ENCODE data around the gene REST. TPM values are rescaled to one million over a fixed set of nuclear protein-coding genes. Genes with fewer than 3 reads are reported as not detected.

The REST gene
- total and polyA plus RNA-seq, 9 of the 15 experiments (the other 6 are each of a cell fraction or from before 2014, with no cell fraction given), result 2.9 to 24.0 (median 19.2) TPM

GRCh38 chr4:56871371-56871866, 36.3 kb upstream of the REST start:
- FAIRE-seq (no peak), DNase-seq (ENCODE audit: extremely low read depth in 1 of 4, low spot score in 3 of 4) (no peak)
- CTCF ChIA-PET (ENCODE audit: low intra/inter-chr PET ratio), result no interaction called here

GRCh38 chr4:56874166-56874565, 33.5 kb upstream of the REST start:
- WGBS (ENCODE audit: insufficient coverage, low coverage, missing lambda C conversion rate), result 8% methylated on average over 4 of the region's 10 CpGs
- no peaks in the 10 kb centered on the region for H3K4me1 ChIP-seq (replicated peaks in 1 of 2; ENCODE audit: control insufficient read depth in 2 of 2, insufficient read depth in 2 of 2, low read length in 2 of 2)
- no peak overlapping the region for H2AFZ ChIP-seq (ENCODE audit: low read depth, low read length)
- no peak overlapping the region for H3K4me3 ChIP-seq
- no peaks in the 10 kb centered on the region for H3K9me3 ChIP-seq (replicated peaks; ENCODE audit: control insufficient read depth, insufficient read depth, low read depth, low read length)
- no peak overlapping the region for H3K27ac ChIP-seq (ENCODE audit: extremely low read depth, low read depth, low read length)
- intact Hi-C loops (cut with micrococcal nuclease), result no loop called here
- no peaks in the 10 kb centered on the region for H3K79me2 ChIP-seq (ENCODE audit: control insufficient read depth, insufficient read depth, low read length)
- H3K27me3 ChIP-seq (ENCODE audit: control insufficient read depth in 2 of 2, insufficient read depth in 2 of 2, low read length in 2 of 2), result peaks cover 5 to 13% of the 10 kb centered on the region in 2 experiments; a peak in 4 of 5 replicates
- ATAC-seq, result peak; percentile 65
- CTCF ChIA-PET (ENCODE audit: low intra/inter-chr PET ratio), result no interaction called here
- no peak for FAIRE-seq
- no peak overlapping the region for H3K4me2 ChIP-seq (ENCODE audit: insufficient read depth, low read length)
- no peaks in the 10 kb centered on the region for H3K36me3 ChIP-seq (ENCODE audit: control insufficient read depth, insufficient read depth, low read length)
- in situ Hi-C loops (cut with MboI), result no loop called here
- no peaks in the 10 kb centered on the region for H4K20me1 ChIP-seq (replicated peaks; ENCODE audit: control insufficient read depth, insufficient read depth, low read length)
- no peak overlapping the region for H3K9ac ChIP-seq (ENCODE audit: insufficient read depth in 1 of 2, low read depth in 2 of 2, low read length in 2 of 2)
- no peaks in the 10 kb centered on the region for H3K9me1 ChIP-seq (ENCODE audit: control insufficient read depth, insufficient read depth, low read length)
- peak in 1 of 4 experiments; percentile 18 for DNase-seq (ENCODE audit: extremely low read depth in 1 of 4, low spot score in 3 of 4)
- POLR2A ChIA-PET, result interaction anchor here (1.2 kb wide), 1 partner anchor 45 kb away, joined by 3 read pairs; no protein-coding TSS in a partner anchor
- no TSS peak for BruUV-seq (replicated peaks)
- TF ChIP-seq RBM15 (IDR thresholded peaks at IDR 0.05; ENCODE audit: insufficient read depth, low read length), result no peak
- TF ChIP-seq ETV5 (CRISPR knock-in tag; IDR thresholded peaks at IDR 0.05; ENCODE audit: low read depth), result no peak
- TF ChIP-seq OTX1 (CRISPR knock-in tag; IDR thresholded peaks at IDR 0.05), result no peak
- TF ChIP-seq POLR2H (tag; IDR thresholded peaks at IDR 0.05; ENCODE audit: low read depth), result no peak
- TF ChIP-seq, protein P1, sequence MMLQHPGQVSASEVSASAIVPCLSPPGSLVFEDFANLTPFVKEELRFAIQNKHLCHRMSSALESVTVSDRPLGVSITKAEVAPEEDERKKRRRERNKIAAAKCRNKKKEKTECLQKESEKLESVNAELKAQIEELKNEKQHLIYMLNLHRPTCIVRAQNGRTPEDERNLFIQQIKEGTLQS (IDR thresholded peaks at IDR 0.05), result no peak
- TF ChIP-seq, protein P1 (CRISPR knock-in tag; conservative IDR thresholded peaks at IDR 0.05), result no peak
- no peak for TF ChIP-seq ARID4B (CRISPR knock-in tag; IDR thresholded peaks at IDR 0.05)
- TF ChIP-seq WHSC1 (IDR thresholded peaks at IDR 0.05; ENCODE audit: low read length), result no peak
- no peak for TF ChIP-seq ZNF263 (CRISPR knock-in tag; IDR thresholded peaks at IDR 0.05; ENCODE audit: borderline replicate concordance)

More at GRCh38 chr4:56871371-56871866, 36.3 kb upstream of the REST start:
- no peaks in the 10 kb centered on the region for H4K20me1 ChIP-seq (replicated peaks; ENCODE audit: control insufficient read depth, insufficient read depth, low read length)
- no peak overlapping the region for H3K9ac ChIP-seq (ENCODE audit: insufficient read depth in 1 of 2, low read depth in 2 of 2, low read length in 2 of 2)
- POLR2A ChIA-PET, result no interaction called here
- intact Hi-C loops (cut with micrococcal nuclease), result no loop called here
- H3K4me1 ChIP-seq (replicated peaks in 1 of 2; ENCODE audit: control insufficient read depth in 2 of 2, insufficient read depth in 2 of 2, low read length in 2 of 2), result no peaks in the 10 kb centered on the region
- no peak overlapping the region for H2AFZ ChIP-seq (ENCODE audit: low read depth, low read length)
- H3K27ac ChIP-seq (ENCODE audit: extremely low read depth, low read depth, low read length), result no peak overlapping the region
- in situ Hi-C loops (cut with MboI), result no loop called here
- no peak overlapping the region for H3K4me2 ChIP-seq (ENCODE audit: insufficient read depth, low read length)
- no peaks in the 10 kb centered on the region for H3K9me3 ChIP-seq (replicated peaks; ENCODE audit: control insufficient read depth, insufficient read depth, low read depth, low read length)
- no TSS peak for BruUV-seq (replicated peaks)
- no peak for TF ChIP-seq SIRT6 (IDR thresholded peaks at IDR 0.05; ENCODE audit: low read depth, low read length)
- no peak for TF ChIP-seq STAT5B (CRISPR knock-in tag; IDR thresholded peaks at IDR 0.05)
- no peak for TF ChIP-seq HOXB6 (CRISPR knock-in tag; IDR thresholded peaks at IDR 0.05; ENCODE audit: borderline replicate concordance)
- no peak overlapping the region for H3K4me3 ChIP-seq
- 2% methylated on average over 9 of the region's 10 CpGs for WGBS (ENCODE audit: insufficient coverage, low coverage, missing lambda C conversion rate)
- H3K27me3 ChIP-seq (ENCODE audit: control insufficient read depth in 2 of 2, insufficient read depth in 2 of 2, low read length in 2 of 2), result peaks cover 9 to 21% of the 10 kb centered on the region in 2 experiments; a peak in 4 of 5 replicates
- H3K36me3 ChIP-seq (ENCODE audit: control insufficient read depth, insufficient read depth, low read length), result no peaks in the 10 kb centered on the region
- no peaks in the 10 kb centered on the region for H3K9me1 ChIP-seq (ENCODE audit: control insufficient read depth, insufficient read depth, low read length)
- no peak; the same call in 2 of the 3 replicates for ATAC-seq
- H3K79me2 ChIP-seq (ENCODE audit: control insufficient read depth, insufficient read depth, low read length), result no peaks in the 10 kb centered on the region

All from K562 (cell line).